Hepatocyte (in vitro differentiated cells): ENCODE measurements around the gene NTPCR. TPM values are rescaled to one million over a fixed set of nuclear protein-coding genes. Genes with fewer than 3 reads are reported as not detected.

Source experiments
- DNase-seq: peaks from one replicate; pipeline ENCODE4 v3.0.0-alpha.2; 2016; ENCODE audit warnings: low spot score
- H2AFZ ChIP-seq: fragments of 200-600 bp; sonication (generic); 2 replicates; pipeline ENCODE4 v1.6.0; 2016; ENCODE audit warnings: antibody characterized with exemption, mild to moderate bottlenecking
- H3K27ac ChIP-seq: fragments of 200-600 bp; sonication (generic); 2 replicates; pipeline ENCODE4 v1.5.1; 2016; ENCODE audit warnings: mild to moderate bottlenecking
- H3K27me3 ChIP-seq: fragments of 200-600 bp; sonication (generic); 2 replicates; pipeline ENCODE4 v1.6.1; 2016
- H3K36me3 ChIP-seq: fragments of 200-600 bp; sonication (generic); replicated peaks from 2 replicates; pipeline ENCODE4 v1.5.1; 2016; ENCODE audit warnings: low read depth; ENCODE audit not compliant: insufficient read depth
- H3K4me1 ChIP-seq: fragments of 200-600 bp; sonication (generic); 2 replicates; pipeline ENCODE4 v1.5.1; 2016; ENCODE audit warnings: mild to moderate bottlenecking, moderate library complexity; ENCODE audit not compliant: insufficient read depth
- H3K4me2 ChIP-seq: fragments of 200-600 bp; sonication (generic); 2 replicates; pipeline ENCODE4 v1.6.0; 2016
- H3K4me3 ChIP-seq: fragments of 200-600 bp; sonication (generic); 2 replicates; pipeline ENCODE4 v1.5.1; 2016; ENCODE audit warnings: mild to moderate bottlenecking
- H3K79me2 ChIP-seq: fragments of 200-600 bp; sonication (generic); 2 replicates; pipeline ENCODE4 v1.6.0; 2017; ENCODE audit warnings: mild to moderate bottlenecking
- H3K9me2 ChIP-seq: fragments of 200-600 bp; sonication (generic); replicated peaks from 2 replicates; pipeline ENCODE4 v1.6.0; 2017; ENCODE audit warnings: mild to moderate bottlenecking; ENCODE audit not compliant: insufficient read depth
- H3K9me3 ChIP-seq: fragments of 200-600 bp; sonication (generic); 2 replicates; pipeline ENCODE4 v1.5.1; 2016; ENCODE audit warnings: low read depth, mild to moderate bottlenecking
- H4K20me1 ChIP-seq: fragments of 200-600 bp; sonication (generic); 2 replicates; pipeline ENCODE4 v1.6.0; 2016; ENCODE audit warnings: mild to moderate bottlenecking; ENCODE audit not compliant: insufficient read depth, poor library complexity, severe bottlenecking
- EZH2 ChIP-seq: fragments of 200-600 bp; sonication (generic); IDR thresholded peaks from 2 replicates; pipeline ENCODE4 v1.6.1; 2016; ENCODE audit warnings: antibody characterized with exemption, mild to moderate bottlenecking, borderline replicate concordance
- EZH2phosphoT487 ChIP-seq: fragments of 200-600 bp; sonication (generic); IDR thresholded peaks from one replicate; pipeline ENCODE4 v1.6.1; 2018; ENCODE audit warnings: antibody characterized with exemption, mild to moderate bottlenecking, low read depth, moderate library complexity; ENCODE audit not compliant: unreplicated experiment, severe bottlenecking
- WGBS: methylation state at CpG from one replicate; pipeline ENCODE4 v1.1.6; 2016; ENCODE audit warnings: low lambda C conversion rate; ENCODE audit errors: missing lambda C conversion rate; 5-methylcytosine and 5-hydroxymethylcytosine counted together
- polyA plus RNA-seq: library from polyadenylated mRNA; unstranded; fragments of >200 nt; fragmentation: Nextera tagmentation; extraction: Ambion mirVana; gene quantifications from 2 replicates; pipeline ENCODE4 v1.2.1, GENCODE V29; 2016
- total RNA-seq: library from RNA; depleted of rRNA; stranded (reverse); fragments of >200 nt; gene quantifications from 2 replicates; pipeline ENCODE4 v1.2.3, GENCODE V29; 2014
- TF ChIP-seq, protein P1 (sequence below): fragments of 200-600 bp; sonication (generic); IDR thresholded peaks from 2 replicates; pipeline ENCODE4 v1.5.1; 2016; ENCODE audit warnings: antibody characterized with exemption, mild to moderate bottlenecking; ENCODE audit not compliant: poor library complexity

Gene NTPCR
- total and polyA plus RNA-seq, 2 experiments from 2014 or later: 32.1 to 52.9 TPM

DNA sequence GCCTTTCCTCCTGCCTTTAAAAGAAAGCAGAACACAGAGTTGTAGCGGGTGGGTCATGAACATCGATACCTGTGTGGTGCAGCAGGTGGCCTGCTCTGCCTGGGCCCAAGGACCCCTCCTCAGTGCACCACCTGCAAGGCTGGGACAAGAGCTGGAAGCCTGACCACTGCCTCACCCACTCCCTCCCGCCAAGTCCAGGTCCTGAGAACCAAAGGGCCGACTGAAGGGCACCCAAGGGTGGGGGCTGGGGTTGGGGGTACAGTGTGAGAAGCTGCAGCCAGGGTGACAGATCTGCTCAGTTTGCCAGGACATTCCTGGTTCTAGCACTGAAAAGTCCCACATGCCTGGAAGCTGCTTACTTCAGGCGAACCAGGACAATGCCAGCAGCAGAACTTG, 36.1 kb downstream of the NTPCR start:
- TF ChIP-seq, protein P1, sequence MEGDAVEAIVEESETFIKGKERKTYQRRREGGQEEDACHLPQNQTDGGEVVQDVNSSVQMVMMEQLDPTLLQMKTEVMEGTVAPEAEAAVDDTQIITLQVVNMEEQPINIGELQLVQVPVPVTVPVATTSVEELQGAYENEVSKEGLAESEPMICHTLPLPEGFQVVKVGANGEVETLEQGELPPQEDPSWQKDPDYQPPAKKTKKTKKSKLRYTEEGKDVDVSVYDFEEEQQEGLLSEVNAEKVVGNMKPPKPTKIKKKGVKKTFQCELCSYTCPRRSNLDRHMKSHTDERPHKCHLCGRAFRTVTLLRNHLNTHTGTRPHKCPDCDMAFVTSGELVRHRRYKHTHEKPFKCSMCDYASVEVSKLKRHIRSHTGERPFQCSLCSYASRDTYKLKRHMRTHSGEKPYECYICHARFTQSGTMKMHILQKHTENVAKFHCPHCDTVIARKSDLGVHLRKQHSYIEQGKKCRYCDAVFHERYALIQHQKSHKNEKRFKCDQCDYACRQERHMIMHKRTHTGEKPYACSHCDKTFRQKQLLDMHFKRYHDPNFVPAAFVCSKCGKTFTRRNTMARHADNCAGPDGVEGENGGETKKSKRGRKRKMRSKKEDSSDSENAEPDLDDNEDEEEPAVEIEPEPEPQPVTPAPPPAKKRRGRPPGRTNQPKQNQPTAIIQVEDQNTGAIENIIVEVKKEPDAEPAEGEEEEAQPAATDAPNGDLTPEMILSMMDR: no peak
- TF ChIP-seq EZH2 (no peak), EZH2phosphoT487 (no peak)
- no peak overlapping the region for H3K27ac ChIP-seq
- no peaks in the 10 kb centered on the region for H3K9me3 ChIP-seq
- no peaks in the 10 kb centered on the region for H3K9me2 ChIP-seq
- H3K27me3 ChIP-seq: no peaks in the 10 kb centered on the region
- H2AFZ ChIP-seq: no peak overlapping the region
- WGBS: 98% methylated on average over 5 of the region's 5 CpGs
- H3K79me2 ChIP-seq: no peaks in the 10 kb centered on the region
- DNase-seq: no peak
- H3K4me3 ChIP-seq: no peak overlapping the region
- H3K4me2 ChIP-seq: no peak overlapping the region
- no peaks in the 10 kb centered on the region for H3K36me3 ChIP-seq
- H3K4me1 ChIP-seq: no peaks in the 10 kb centered on the region
- no peaks in the 10 kb centered on the region for H4K20me1 ChIP-seq

DNA sequence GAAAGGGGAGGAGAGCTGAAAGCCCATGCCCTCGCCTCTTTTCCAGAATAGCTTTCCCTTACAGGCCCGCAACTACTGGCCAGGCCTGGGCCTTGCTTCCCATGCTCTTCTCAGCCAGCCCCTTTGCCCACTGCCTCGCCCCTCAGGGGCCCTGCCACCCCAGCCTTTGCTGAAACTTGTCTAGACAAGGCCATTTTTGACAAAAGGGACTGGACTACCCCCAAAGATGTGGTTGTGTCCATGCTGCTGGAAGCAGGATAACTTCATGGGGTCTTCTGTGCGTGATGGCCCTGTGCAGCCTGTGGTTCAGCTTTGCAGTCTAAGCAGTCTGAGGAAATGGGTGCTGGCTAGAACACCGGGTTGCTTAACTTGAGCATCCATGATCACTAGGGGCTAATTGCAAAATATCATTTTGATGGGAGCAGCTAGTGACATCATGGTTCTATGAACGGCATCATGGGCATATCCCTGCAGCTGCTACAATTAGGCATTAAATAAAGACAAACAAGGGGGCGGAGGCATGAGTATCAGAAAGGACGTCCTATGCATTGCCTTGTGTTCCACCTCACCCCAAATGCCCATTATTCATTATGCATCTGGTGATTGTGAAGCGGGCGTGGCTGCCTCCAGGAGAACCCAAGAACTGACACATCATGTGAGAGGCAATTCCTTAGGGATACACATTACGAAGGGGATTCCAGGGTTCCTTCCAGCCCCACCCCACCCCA, 36.8 kb downstream of the NTPCR start:
- H4K20me1 ChIP-seq: no peaks in the 10 kb centered on the region
- H3K4me3 ChIP-seq: no peak overlapping the region
- no peak overlapping the region for H3K4me2 ChIP-seq
- H2AFZ ChIP-seq: no peak overlapping the region
- no peak overlapping the region for H3K27ac ChIP-seq
- no peaks in the 10 kb centered on the region for H3K27me3 ChIP-seq
- TF ChIP-seq EZH2 (no peak), EZH2phosphoT487 (no peak)
- TF ChIP-seq, protein P1: no peak
- H3K79me2 ChIP-seq: no peaks in the 10 kb centered on the region
- H3K9me2 ChIP-seq: no peaks in the 10 kb centered on the region
- no peaks in the 10 kb centered on the region for H3K36me3 ChIP-seq
- H3K4me1 ChIP-seq: no peaks in the 10 kb centered on the region
- 95% methylated on average over 11 of the region's 11 CpGs for WGBS
- no peaks in the 10 kb centered on the region for H3K9me3 ChIP-seq
- DNase-seq: no peak

DNA sequence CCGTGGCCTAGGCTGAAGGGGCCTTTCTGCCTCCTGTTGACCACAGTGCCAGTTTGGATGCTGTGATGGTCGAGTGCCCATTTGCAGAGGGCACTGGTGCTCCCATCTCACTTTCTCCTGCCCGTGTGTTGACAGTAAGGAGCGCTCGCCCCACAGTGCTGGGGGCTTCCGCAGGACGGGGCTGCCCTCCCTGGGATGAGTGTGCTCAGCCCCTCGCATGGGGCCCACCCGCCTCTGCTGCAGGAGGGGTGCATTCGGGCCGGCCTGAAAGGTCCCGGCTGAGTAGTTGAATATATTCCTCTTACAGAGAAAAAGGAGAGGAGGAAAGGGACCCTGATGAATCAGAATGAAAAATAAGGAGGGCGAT, 37.3 kb downstream of the NTPCR start:
- no peaks in the 10 kb centered on the region for H3K36me3 ChIP-seq
- no peaks in the 10 kb centered on the region for H3K9me2 ChIP-seq
- H4K20me1 ChIP-seq: no peaks in the 10 kb centered on the region
- no peak for TF ChIP-seq EZH2
- TF ChIP-seq, protein P1: no peak
- no peak for TF ChIP-seq EZH2phosphoT487
- no peaks in the 10 kb centered on the region for H3K27me3 ChIP-seq
- no peaks in the 10 kb centered on the region for H3K79me2 ChIP-seq
- 95% methylated on average over 13 of the region's 13 CpGs for WGBS
- DNase-seq: no peak
- H3K9me3 ChIP-seq: no peaks in the 10 kb centered on the region
- no peaks in the 10 kb centered on the region for H3K4me1 ChIP-seq
- no peak overlapping the region for H3K27ac ChIP-seq
- no peak overlapping the region for H3K4me3 ChIP-seq
- H3K4me2 ChIP-seq: no peak overlapping the region
- H2AFZ ChIP-seq: no peak overlapping the region
